OCI-LY3 (cell line): ENCODE results near the gene AK2.
"Not testable (repeated sequence)": the region's sequence is repeated elsewhere in the genome, so short reads cannot be mapped to it uniquely, and the experiment has no call there.

Experiments
- H2AFZ ChIP-seq: fragments of 200-600, 300-600 bp; shearing (Covaris generic); 2 replicates; pipeline ENCODE4 v1.6.0; 2014; ENCODE audit warnings: antibody characterized with exemption, low read depth, low read length
- H3K27ac ChIP-seq: fragments of 200-600, 300-600 bp; sonication (generic); 2 replicates; pipeline ENCODE4 v1.5.1; 2014; ENCODE audit warnings: mild to moderate bottlenecking, low read length, moderate library complexity, mixed read lengths
- H3K27me3 ChIP-seq: fragments of 200-600, 300-600 bp; sonication (generic); 2 replicates; pipeline ENCODE4 v1.6.1; 2014; ENCODE audit warnings: low read depth, low read length, mixed read lengths
- H3K36me3 ChIP-seq: fragments of 200-600, 300-600 bp; sonication (generic); replicated peaks from 2 replicates; pipeline ENCODE3; 2014; ENCODE audit warnings: low read depth, low read length, mixed read lengths
- H3K4me1 ChIP-seq: fragments of 300-600, 200-600 bp; sonication (generic); 2 replicates; pipeline ENCODE4 v1.6.1; 2014; ENCODE audit warnings: low read length, mixed read lengths
- H3K4me2 ChIP-seq: fragments of 200-600, 300-600 bp; sonication (generic); 2 replicates; pipeline ENCODE4 v1.6.1; 2014; ENCODE audit warnings: low read length, mixed read lengths
- H3K4me3 ChIP-seq: fragments of 300-600, 200-600 bp; sonication (generic); 2 replicates; pipeline ENCODE4 v1.5.1; 2014; ENCODE audit warnings: antibody characterized with exemption, mild to moderate bottlenecking, low read length, moderate library complexity
- H3K79me2 ChIP-seq: fragments of 300-600, 200-600 bp; shearing (Covaris generic); 2 replicates; pipeline ENCODE4 v1.6.1; 2014; ENCODE audit warnings: mild to moderate bottlenecking, low read length, mixed read lengths
- H3K9ac ChIP-seq: fragments of 300-600, 200-600 bp; shearing (Covaris generic); 2 replicates; pipeline ENCODE4 v1.6.0; 2014; ENCODE audit warnings: mild to moderate bottlenecking, low read length, moderate library complexity
- H3K9me3 ChIP-seq: fragments of 200-600, 300-600 bp; shearing (Covaris generic); 2 replicates; pipeline ENCODE4 v1.6.1; 2014; ENCODE audit warnings: low read length, mixed read lengths; ENCODE audit not compliant: insufficient read depth
- H4K20me1 ChIP-seq: fragments of 200-600, 300-600 bp; sonication (generic); 2 replicates; pipeline ENCODE4 v1.6.1; 2016; ENCODE audit warnings: low read length, mixed read lengths; ENCODE audit not compliant: insufficient read depth
- CTCF ChIP-seq: fragments of 200-600, 300-600 bp; sonication (generic); IDR thresholded peaks from 2 replicates; pipeline ENCODE4 v1.5.1; 2014; ENCODE audit warnings: antibody characterized with exemption, low read length, low read depth
- EZH2phosphoT487 ChIP-seq: fragments of 200-600 bp; shearing (Covaris generic); IDR thresholded peaks from 2 replicates; pipeline ENCODE4 v1.6.1; 2018; ENCODE audit warnings: antibody characterized with exemption, mixed run types, low read depth

The AK2 gene

GRCh38 chr1:32980080-32980479 is 56.6 kb downstream of the AK2 start:
- peak overlapping the region; percentile 97 for H3K4me2 ChIP-seq
- H3K36me3 ChIP-seq = no peaks in the 10 kb centered on the region
- peak overlapping the region; percentile 72 for H3K4me3 ChIP-seq
- H3K27me3 ChIP-seq = no peaks in the 10 kb centered on the region
- no peaks in the 10 kb centered on the region for H3K9me3 ChIP-seq
- peak overlapping the region; percentile 97 for H3K27ac ChIP-seq
- TF ChIP-seq CTCF (no peak), EZH2phosphoT487 (no peak)
- no peaks in the 10 kb centered on the region for H4K20me1 ChIP-seq
- peak overlapping the region; percentile 83; the same call in 1 of the 2 replicates for H3K9ac ChIP-seq
- H3K4me1 ChIP-seq = peaks cover 54% of the 10 kb centered on the region
- H2AFZ ChIP-seq = no peak overlapping the region
- no peaks in the 10 kb centered on the region for H3K79me2 ChIP-seq

GRCh38 chr1:32978854-32979253 is 57.8 kb downstream of the AK2 start:
- H3K79me2 ChIP-seq = no peaks in the 10 kb centered on the region
- no peak overlapping the region for H2AFZ ChIP-seq
- no peaks in the 10 kb centered on the region for H3K9me3 ChIP-seq
- no peak overlapping the region for H3K27ac ChIP-seq
- TF ChIP-seq CTCF = no peak
- no peak for TF ChIP-seq EZH2phosphoT487
- no peak overlapping the region for H3K4me2 ChIP-seq
- H3K27me3 ChIP-seq = no peaks in the 10 kb centered on the region
- no peak overlapping the region for H3K4me3 ChIP-seq
- H3K36me3 ChIP-seq = no peaks in the 10 kb centered on the region
- H3K9ac ChIP-seq = no peak overlapping the region
- no peaks in the 10 kb centered on the region for H4K20me1 ChIP-seq
- peaks cover 42% of the 10 kb centered on the region for H3K4me1 ChIP-seq

- Histone ChIP-seq H3K4me1 (peaks cover 29% of the 10 kb centered on the region), H3K9ac (no peak overlapping the region), H4K20me1 (no peaks in the 10 kb centered on the region), H2AFZ (no peak overlapping the region), H3K4me3 (no peak overlapping the region), H3K4me2 (no peak overlapping the region), H3K27ac (no peak overlapping the region), H3K9me3 (no peaks in the 10 kb centered on the region), H3K27me3 (no peaks in the 10 kb centered on the region), H3K79me2 (no peaks in the 10 kb centered on the region), H3K36me3 (no peaks in the 10 kb centered on the region)
- TF ChIP-seq CTCF (no peak), EZH2phosphoT487 (no peak)
These were observed 59.1 kb downstream of the AK2 start for GRCh38 chr1:32977546-32978087.

GRCh38 chr1:32975055-32975454 is 61.6 kb downstream of the AK2 start:
- not testable (repeated sequence) for H3K4me2 ChIP-seq, H3K9ac ChIP-seq, H3K9me3 ChIP-seq, H3K27me3 ChIP-seq, H3K36me3 ChIP-seq, H3K27ac ChIP-seq, H2AFZ ChIP-seq, H3K79me2 ChIP-seq, H3K4me3 ChIP-seq, H3K4me1 ChIP-seq, H4K20me1 ChIP-seq

- not testable (repeated sequence) for H3K4me3 ChIP-seq, H3K9ac ChIP-seq, H3K4me1 ChIP-seq, H3K79me2 ChIP-seq, H3K4me2 ChIP-seq, H2AFZ ChIP-seq, H3K27ac ChIP-seq, H3K9me3 ChIP-seq, H4K20me1 ChIP-seq, H3K27me3 ChIP-seq, H3K36me3 ChIP-seq
These were observed 63.2 kb downstream of the AK2 start for GRCh38 chr1:32973458-32973857.
